ENCODE data around the gene MVB12B. TPM values are rescaled to one million over a fixed set of nuclear protein-coding genes. Genes with fewer than 3 reads are reported as not detected.

MVB12B gene
- total RNA-seq, 2 experiments from 2014 or later = 14.3 to 15.3 TPM

DNA sequence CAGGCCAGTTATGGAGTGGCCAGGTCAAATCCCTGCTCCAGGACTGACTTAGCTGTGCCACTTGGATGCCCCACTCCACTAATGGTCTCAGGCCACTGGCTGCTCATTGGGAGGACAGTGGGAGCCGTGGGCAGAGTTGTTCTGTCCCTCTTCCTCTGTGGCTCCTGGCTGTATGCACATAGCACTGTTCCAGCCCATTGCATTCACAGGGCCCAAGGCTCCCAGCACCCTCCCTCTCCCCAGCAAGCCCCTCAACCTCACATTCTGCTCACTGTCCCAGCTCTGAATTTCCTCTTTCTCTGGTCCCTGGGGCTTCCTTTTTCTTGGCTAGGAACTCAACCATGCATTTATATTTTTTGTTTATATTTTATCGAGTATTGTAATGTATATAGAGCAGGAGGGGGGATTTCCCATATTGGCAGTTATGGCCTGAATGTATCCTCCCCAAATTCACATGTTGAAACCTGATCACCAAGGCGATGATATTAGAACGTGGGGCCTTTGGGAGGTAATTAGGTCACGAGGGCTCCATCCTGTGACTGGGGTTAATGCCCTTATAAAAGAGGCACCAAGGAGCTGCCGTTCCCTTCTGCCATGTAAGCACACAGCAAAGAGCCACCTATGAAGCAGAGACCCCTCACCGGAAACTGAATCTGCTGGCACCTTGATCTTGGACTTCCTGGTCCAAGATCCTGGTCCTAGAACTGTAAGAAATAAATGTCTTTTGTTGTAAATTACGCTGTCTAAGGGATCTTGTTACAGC, 17.0 kb upstream of the MVB12B start:
- peaks cover 0 to 2% of the 10 kb centered on the region in 2 experiments for H3K27me3 ChIP-seq (ENCODE audit: control insufficient read depth in 1 of 2, insufficient read depth in 2 of 2, low read length in 2 of 2)
- H3K27me3 Mint-ChIP-seq = no peaks in the 10 kb centered on the region
- no peak overlapping the region for H3K27ac Mint-ChIP-seq
- ChIA-PET POLR2A (no interaction called here), CTCF (no interaction called here)
- no peak for TF ChIP-seq CTCF (IDR thresholded peaks at IDR 0.05)
- no peaks in the 10 kb centered on the region for H3K36me3 ChIP-seq (ENCODE audit: insufficient read depth, low read length)
- DNase-seq (no peak), ATAC-seq (ENCODE audit: poor library complexity) (no peak)
- no peak overlapping the region for H3K4me3 ChIP-seq (ENCODE audit: low read length)
- H3K36me3 Mint-ChIP-seq (ENCODE audit: low read depth) = no peaks in the 10 kb centered on the region
- no peaks in the 10 kb centered on the region for H3K9me3 Mint-ChIP-seq
- no peak overlapping the region for H3K27ac ChIP-seq (ENCODE audit: low read depth in 1 of 2, low read length in 2 of 2)
- H3K4me1 Mint-ChIP-seq (ENCODE audit: low read depth) = no peaks in the 10 kb centered on the region
- no peak overlapping the region for H3K4me3 Mint-ChIP-seq
- no peaks in the 10 kb centered on the region for H3K4me1 ChIP-seq (ENCODE audit: insufficient read depth, low read length)
- H3K9me3 ChIP-seq (ENCODE audit: control insufficient read depth in 1 of 2, insufficient read depth in 1 of 2, low read length in 2 of 2) = no peaks in the 10 kb centered on the region
- intact Hi-C loops (cut with DNase I, micrococcal nuclease) = no loop called here

GRCh38 chr9:126312584-126313551, 13.8 kb upstream of the MVB12B start:
- H3K4me1 Mint-ChIP-seq (ENCODE audit: low read depth) = peaks cover 6% of the 10 kb centered on the region
- H3K27ac ChIP-seq (ENCODE audit: low read depth in 1 of 2, low read length in 2 of 2) = no peak overlapping the region
- TF ChIP-seq CTCF (IDR thresholded peaks at IDR 0.05) = no peak
- H3K27me3 Mint-ChIP-seq = no peaks in the 10 kb centered on the region
- H3K4me1 ChIP-seq (ENCODE audit: insufficient read depth, low read length) = no peaks in the 10 kb centered on the region
- no peak overlapping the region for H3K4me3 ChIP-seq (ENCODE audit: low read length)
- H3K36me3 ChIP-seq (ENCODE audit: insufficient read depth, low read length) = no peaks in the 10 kb centered on the region
- no peak for DNase-seq
- H3K27ac Mint-ChIP-seq = no peak overlapping the region
- no peak for ATAC-seq (ENCODE audit: poor library complexity)
- no peaks in the 10 kb centered on the region for H3K9me3 Mint-ChIP-seq
- H3K27me3 ChIP-seq (ENCODE audit: control insufficient read depth in 1 of 2, insufficient read depth in 2 of 2, low read length in 2 of 2) = no peaks in the 10 kb centered on the region
- H3K4me3 Mint-ChIP-seq = no peak overlapping the region
- H3K9me3 ChIP-seq (ENCODE audit: control insufficient read depth in 1 of 2, insufficient read depth in 1 of 2, low read length in 2 of 2) = no peaks in the 10 kb centered on the region
- intact Hi-C loops (cut with DNase I, micrococcal nuclease) = no loop called here
- H3K36me3 Mint-ChIP-seq (ENCODE audit: low read depth) = no peaks in the 10 kb centered on the region
- ChIA-PET CTCF (no interaction called here), POLR2A (no interaction called here)

GRCh38 chr9:126316085-126316655, 10.5 kb upstream of the MVB12B start:
- no peaks in the 10 kb centered on the region for H3K27me3 Mint-ChIP-seq
- no peaks in the 10 kb centered on the region for H3K9me3 ChIP-seq (ENCODE audit: control insufficient read depth in 1 of 2, insufficient read depth in 1 of 2, low read length in 2 of 2)
- H3K27ac ChIP-seq (ENCODE audit: low read depth in 1 of 2, low read length in 2 of 2) = no peak overlapping the region
- H3K4me3 ChIP-seq (ENCODE audit: low read length) = no peak overlapping the region
- H3K4me1 ChIP-seq (ENCODE audit: insufficient read depth, low read length) = peaks cover 4% of the 10 kb centered on the region
- TF ChIP-seq CTCF (IDR thresholded peaks at IDR 0.05) = no peak
- ATAC-seq (ENCODE audit: poor library complexity) (no peak), DNase-seq (no peak)
- H3K36me3 Mint-ChIP-seq (ENCODE audit: low read depth) = no peaks in the 10 kb centered on the region
- no peaks in the 10 kb centered on the region for H3K27me3 ChIP-seq (ENCODE audit: control insufficient read depth in 1 of 2, insufficient read depth in 2 of 2, low read length in 2 of 2)
- no peaks in the 10 kb centered on the region for H3K36me3 ChIP-seq (ENCODE audit: insufficient read depth, low read length)
- H3K9me3 Mint-ChIP-seq = no peaks in the 10 kb centered on the region
- POLR2A ChIA-PET = interaction anchor here (1.3 kb wide), 1 partner anchor 156 kb away, joined by 4 read pairs; no protein-coding TSS in a partner anchor
- CTCF ChIA-PET = interaction anchor here (1.2 to 2.2 kb wide), 2 partner anchors 81 to 175 kb away, joined by 3 to 7 read pairs; no protein-coding TSS in a partner anchor
- peaks cover 16% of the 10 kb centered on the region for H3K4me1 Mint-ChIP-seq (ENCODE audit: low read depth)
- H3K4me3 Mint-ChIP-seq = no peak overlapping the region
- intact Hi-C loops (cut with DNase I, micrococcal nuclease) = loop anchor here in 1 of 2 experiments (5.0 kb wide), 1 partner anchor 81 kb away; no protein-coding TSS in a partner anchor
- H3K27ac Mint-ChIP-seq = no peak overlapping the region

Data from CD4-positive, alpha-beta T cell (primary cell).